ENCODE measurements around the gene GPR75. TPM values are rescaled to one million over a fixed set of nuclear protein-coding genes. Genes with fewer than 3 reads are reported as not detected.
A peak's percentile ranks its signal among the peaks of the same experiment; 100 is the strongest.

Gene GPR75
- total and polyA plus RNA-seq, 11 donors: 0.67 to 2.2 (median 1.2) TPM

DNA sequence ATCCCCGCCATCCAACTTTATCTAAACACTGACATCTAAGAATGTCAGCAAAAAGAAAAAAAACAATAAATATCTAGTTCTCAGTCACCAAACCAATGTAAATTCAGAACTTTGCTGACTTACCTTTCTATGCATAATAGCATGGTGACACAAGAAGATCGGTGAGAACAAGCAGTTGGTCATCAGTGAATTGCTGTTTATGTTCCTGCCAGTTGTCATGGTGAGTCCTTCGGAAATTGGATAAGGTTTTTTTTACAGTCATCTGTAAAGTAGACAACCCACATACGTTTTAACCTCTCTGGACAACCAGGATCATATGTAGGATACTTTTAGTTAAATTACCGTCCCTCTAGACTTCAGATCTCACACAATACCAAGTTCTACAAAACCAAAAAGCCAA, 6.2 kb upstream of the GPR75 start:
- no peak for DNase-seq
- Histone ChIP-seq H3K4me3 (no peak overlapping the region), H3K9me3 (no peaks in the 10 kb centered on the region), H3K36me3 (peaks cover 0 to 83% (median 70%) of the 10 kb centered on the region in 9 donors), H3K27me3 (no peaks in the 10 kb centered on the region), H3K4me1 (peaks cover 0 to 4% (median 0%) of the 10 kb centered on the region in 12 donors), H3K27ac (no peak overlapping the region)
- TF ChIP-seq POLR2A (IDR thresholded peaks at IDR 0.05): no peak
- TF ChIP-seq, protein P1, sequence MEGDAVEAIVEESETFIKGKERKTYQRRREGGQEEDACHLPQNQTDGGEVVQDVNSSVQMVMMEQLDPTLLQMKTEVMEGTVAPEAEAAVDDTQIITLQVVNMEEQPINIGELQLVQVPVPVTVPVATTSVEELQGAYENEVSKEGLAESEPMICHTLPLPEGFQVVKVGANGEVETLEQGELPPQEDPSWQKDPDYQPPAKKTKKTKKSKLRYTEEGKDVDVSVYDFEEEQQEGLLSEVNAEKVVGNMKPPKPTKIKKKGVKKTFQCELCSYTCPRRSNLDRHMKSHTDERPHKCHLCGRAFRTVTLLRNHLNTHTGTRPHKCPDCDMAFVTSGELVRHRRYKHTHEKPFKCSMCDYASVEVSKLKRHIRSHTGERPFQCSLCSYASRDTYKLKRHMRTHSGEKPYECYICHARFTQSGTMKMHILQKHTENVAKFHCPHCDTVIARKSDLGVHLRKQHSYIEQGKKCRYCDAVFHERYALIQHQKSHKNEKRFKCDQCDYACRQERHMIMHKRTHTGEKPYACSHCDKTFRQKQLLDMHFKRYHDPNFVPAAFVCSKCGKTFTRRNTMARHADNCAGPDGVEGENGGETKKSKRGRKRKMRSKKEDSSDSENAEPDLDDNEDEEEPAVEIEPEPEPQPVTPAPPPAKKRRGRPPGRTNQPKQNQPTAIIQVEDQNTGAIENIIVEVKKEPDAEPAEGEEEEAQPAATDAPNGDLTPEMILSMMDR (IDR thresholded peaks at IDR 0.05): no peak
- intact Hi-C loops (cut with DNase I): no loop called here
- WGBS, 4 donors: 71 to 83% (median 76%) methylated on average over 5 of the region's 5 CpGs
- peak in 1 of 4 donors; percentile 35 for ATAC-seq

DNA sequence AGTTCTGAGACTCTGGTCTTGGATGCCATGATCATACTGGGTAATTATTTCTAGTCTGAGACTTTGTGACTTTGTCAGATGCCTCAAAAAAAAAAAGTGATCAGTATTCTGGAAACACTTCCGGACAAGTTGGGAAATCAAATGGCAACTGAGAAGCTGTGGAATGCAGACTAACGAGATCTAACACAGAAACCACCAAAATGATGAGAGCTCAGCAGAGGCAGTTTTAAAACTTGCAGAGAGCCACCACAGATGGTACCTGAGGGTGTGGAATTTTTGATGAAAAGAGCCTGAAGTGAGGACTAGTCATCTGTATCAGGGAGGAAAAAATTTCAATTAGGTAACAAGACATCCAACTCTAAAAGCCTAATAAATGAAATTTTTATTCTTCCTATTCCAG, 5.5 kb upstream of the GPR75 start:
- peaks cover 0 to 4% (median 0%) of the 10 kb centered on the region in 12 donors for H3K4me1 ChIP-seq
- WGBS, 4 donors: 88 to 97% (median 92%) methylated on average over 2 of the region's 2 CpGs
- no peak overlapping the region for H3K27ac ChIP-seq
- TF ChIP-seq POLR2A (IDR thresholded peaks at IDR 0.05): no peak
- TF ChIP-seq, protein P1 (IDR thresholded peaks at IDR 0.05): no peak
- H3K36me3 ChIP-seq: peaks cover 0 to 76% (median 63%) of the 10 kb centered on the region in 9 donors
- intact Hi-C loops (cut with DNase I): no loop called here
- no peak for ATAC-seq
- no peak for DNase-seq
- no peak overlapping the region for H3K4me3 ChIP-seq
- no peaks in the 10 kb centered on the region for H3K9me3 ChIP-seq
- no peaks in the 10 kb centered on the region for H3K27me3 ChIP-seq

DNA sequence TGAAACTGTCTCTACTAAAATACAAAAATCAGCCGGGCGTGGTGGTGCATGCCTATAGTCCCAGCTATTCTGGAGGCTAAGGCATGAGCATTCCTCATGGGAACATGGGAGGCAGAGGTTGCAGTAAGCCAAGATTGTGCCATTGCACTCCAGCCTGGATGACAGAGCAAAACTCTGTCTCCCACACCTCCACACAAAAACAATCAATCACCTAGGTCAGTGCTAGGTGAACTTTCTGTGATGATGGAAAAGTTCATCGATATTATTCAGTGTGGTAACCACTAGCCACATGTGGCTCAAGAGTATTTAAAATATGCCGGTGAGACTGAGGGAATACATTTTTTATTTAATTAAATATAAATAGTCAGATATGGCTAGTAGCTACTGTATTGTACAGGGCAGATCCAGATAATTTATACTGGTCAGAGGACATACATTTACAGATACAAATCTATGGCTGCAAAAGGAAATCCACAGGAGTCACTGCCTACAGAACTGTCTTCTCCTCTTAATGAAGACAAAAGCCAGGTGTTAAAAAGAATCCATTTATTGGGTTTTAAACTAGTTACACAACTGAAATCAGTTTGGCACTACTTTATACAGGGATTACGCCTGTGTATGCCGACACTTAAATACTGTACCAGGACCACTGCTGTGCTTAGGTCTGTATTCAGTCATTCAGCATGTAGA, 3.9 kb upstream of the GPR75 start:
- no peaks in the 10 kb centered on the region for H3K9me3 ChIP-seq
- H3K27me3 ChIP-seq: no peaks in the 10 kb centered on the region
- 90 to 99% (median 95%) methylated on average over 6 of the region's 6 CpGs for WGBS, 4 donors
- peaks cover 0 to 60% (median 51%) of the 10 kb centered on the region in 9 donors for H3K36me3 ChIP-seq
- peaks cover 0 to 7% (median 0%) of the 10 kb centered on the region in 12 donors for H3K4me1 ChIP-seq
- H3K4me3 ChIP-seq: no peak overlapping the region
- ATAC-seq (peak in 1 of 4 donors; percentile 18), DNase-seq (no peak)
- H3K27ac ChIP-seq: no peak overlapping the region
- no peak for TF ChIP-seq POLR2A (IDR thresholded peaks at IDR 0.05)
- TF ChIP-seq, protein P1 (IDR thresholded peaks at IDR 0.05): no peak
- intact Hi-C loops (cut with DNase I): no loop called here

DNA sequence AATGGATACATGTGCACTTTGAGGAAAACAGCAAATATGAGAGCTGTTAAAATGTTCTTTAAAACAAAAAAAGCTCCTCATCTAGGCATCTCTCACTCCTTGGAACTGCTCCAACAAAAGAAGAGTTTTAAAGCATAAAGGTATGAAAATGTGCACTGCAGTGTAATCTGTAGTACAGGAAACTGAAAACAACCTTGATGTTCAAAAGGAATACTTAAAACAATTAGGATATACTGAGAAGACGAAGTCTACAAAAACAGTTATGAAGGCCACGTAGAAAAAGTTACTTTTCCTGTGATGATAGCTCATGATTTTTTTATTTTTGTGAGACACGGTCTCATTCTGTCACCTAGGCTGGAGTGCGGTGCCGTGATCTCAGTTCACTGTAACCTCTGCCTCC, 2.1 kb upstream of the GPR75 start:
- intact Hi-C loops (cut with DNase I): no loop called here
- 95 to 98% (median 97%) methylated on average over 5 of the region's 5 CpGs for WGBS, 4 donors
- ATAC-seq (no peak), DNase-seq (no peak)
- Histone ChIP-seq H3K27ac (no peak overlapping the region), H3K9me3 (no peaks in the 10 kb centered on the region), H3K36me3 (peaks cover 0 to 43% (median 36%) of the 10 kb centered on the region in 9 donors), H3K27me3 (no peaks in the 10 kb centered on the region), H3K4me3 (no peak overlapping the region), H3K4me1 (peaks cover 0 to 7% (median 0%) of the 10 kb centered on the region in 12 donors)
- TF ChIP-seq POLR2A (IDR thresholded peaks at IDR 0.05): no peak
- TF ChIP-seq, protein P1 (IDR thresholded peaks at IDR 0.05): no peak
